Heart left ventricle (tissue), 16 donors: ENCODE results near the gene TYMP. TPM values are rescaled to one million over a fixed set of nuclear protein-coding genes. Genes with fewer than 3 reads are reported as not detected.

ENCODE experiments used
- ATAC-seq, 4 donors: fragments of 200-7000 bp; cut with Tn5 transposase; one replicate each; pipeline ENCODE4 v1.9.1; 2020 to 2022; ENCODE audit warnings: moderate library complexity in 4 of 4, mild to moderate bottlenecking in 3 of 4, moderate number of reproducible peaks in 1 of 4
- DNase-seq, 5 donors: peaks; one replicate each; pipeline ENCODE4 v3.0.0-alpha.2; 2020
- H3K27ac ChIP-seq, 12 donors: fragments of 200-600 bp; sonication (generic) in 4 of 12; one replicate each; pipeline versions ENCODE4 v1.5.0 to v1.8.0; 2016 to 2022; ENCODE audit warnings: mild to moderate bottlenecking in 2 of 12
- H3K27me3 ChIP-seq, 9 donors: fragments of 200-600 bp; sonication (generic) in 2 of 9; one replicate each; pipeline versions ENCODE4 v1.5.1 to v1.8.0; 2016 to 2022; ENCODE audit warnings: mild to moderate bottlenecking in 3 of 9
- H3K36me3 ChIP-seq, 9 donors: fragments of 200-600 bp; sonication (generic) in 2 of 9; one replicate each; pipeline versions ENCODE4 v1.5.0 to v1.8.0; 2018 to 2022; ENCODE audit warnings: mild to moderate bottlenecking in 2 of 9
- H3K4me1 ChIP-seq, 12 donors: fragments of 200-600 bp; sonication (generic) in 4 of 12; one replicate each; pipeline versions ENCODE4 v1.5.0 to v1.8.0; 2016 to 2022; ENCODE audit warnings: mild to moderate bottlenecking in 3 of 12
- H3K4me3 ChIP-seq, 12 donors: fragments of 200-600 bp; sonication (generic) in 4 of 12; one replicate each; pipeline versions ENCODE4 v1.5.0 to v1.8.0; 2017 to 2022; ENCODE audit warnings: mild to moderate bottlenecking in 9 of 12, moderate library complexity in 4 of 12
- H3K9me3 ChIP-seq, 12 donors: fragments of 200-600 bp; sonication (generic) in 4 of 12; one replicate each; pipeline versions ENCODE4 v1.5.0 to v1.8.0; 2016 to 2022; ENCODE audit warnings: mild to moderate bottlenecking in 1 of 12
- POLR2A ChIP-seq, 2 donors: fragments of 450-650 bp; IDR thresholded peaks; one replicate each; pipeline ENCODE4 v1.6.1; 2017; ENCODE audit warnings: antibody characterized with exemption in 2 of 2, mild to moderate bottlenecking in 2 of 2, moderate library complexity in 2 of 2
- WGBS, 4 donors: extraction: QIAGEN DNeasy Blood & Tissue Kit in 2 of 4; methylation state at CpG; one replicate each; pipeline versions ENCODE4 v1.1.5 to v1.1.7; 2013 to 2018; 5-methylcytosine and 5-hydroxymethylcytosine counted together
- intact Hi-C, 10 donors: fragments of 100-400 bp; cut with DNase I; formaldehyde crosslinking; loops; one replicate each; pipeline versions ENCODE4 v1.11.1 to v1.14.2; 2022
- polyA plus RNA-seq, 2 donors: library from polyadenylated mRNA; stranded (reverse); fragments of 200-250 nt; gene quantifications; one replicate each; pipeline ENCODE4 v1.2.3, GENCODE V29; 2013
- total RNA-seq, 9 donors: library from RNA; depleted of rRNA in 2 of 9; stranded (reverse); fragments of >200 nt in 2 of 9; fragmentation: NEBNext Ultra II Directional in 3 of 9; extraction: Animal tissue kit (Norgen Biotek cat#: 25700) in 3 of 9; gene quantifications; one replicate each; pipeline versions ENCODE4 v1.1.0 to v1.2.4, GENCODE V29; 2016 to 2023
- TF ChIP-seq, protein P1 (sequence below), 12 donors: fragments of 200-600 bp; sonication (generic) in 4 of 12; IDR thresholded peaks; one replicate each; pipeline versions ENCODE4 v1.5.0 to v1.8.0; 2018 to 2022; ENCODE audit warnings: antibody characterized with exemption in 12 of 12, mild to moderate bottlenecking in 5 of 12
- donor health status: ischemic (EF 13 %, LVEDD 7.1; RV severe dilation, severe dysfunction).
- donor health status: healthy with polysubstance abuse.
- donor health status: DM: no; HTN: yes; CAD: no.
- donor health status: DM: no; HTN: no; CAD: no.
- donor health status: ischemic (EF 25% LVEDD 6.9; RV normal size, moderate dysfunction).
- donor health status: ischemic (EF 25% LVEDD 5.7; RV mildly dilated, moderate dysfunction).
- donor health status: healthy.
- donor health status: DM: yes; HTN: yes; CAD: no.
- donor health status: ischemic (EF 35%, LVEDD 5.7; RV mildly dilated, moderate dysfunction).
- donor health status: nonischemic (EF 11% LVEDD 7.7; RV severe dilation, severe dysfunction).
- donor health status: DM: yes; HTN: yes; CAD: no.
- donor health status: PGD.
- donor health status: ischemic (EF 29% LVEDD 5.4; RV normal size, mild dysfunction).
- donor health status: nonischemic (EF 23%, LVEDD 6.1; RV moderate dilation, normal function).

TYMP gene
- total and polyA plus RNA-seq, 11 donors = 8.3 to 198 (median 21.7) TPM

DNA sequence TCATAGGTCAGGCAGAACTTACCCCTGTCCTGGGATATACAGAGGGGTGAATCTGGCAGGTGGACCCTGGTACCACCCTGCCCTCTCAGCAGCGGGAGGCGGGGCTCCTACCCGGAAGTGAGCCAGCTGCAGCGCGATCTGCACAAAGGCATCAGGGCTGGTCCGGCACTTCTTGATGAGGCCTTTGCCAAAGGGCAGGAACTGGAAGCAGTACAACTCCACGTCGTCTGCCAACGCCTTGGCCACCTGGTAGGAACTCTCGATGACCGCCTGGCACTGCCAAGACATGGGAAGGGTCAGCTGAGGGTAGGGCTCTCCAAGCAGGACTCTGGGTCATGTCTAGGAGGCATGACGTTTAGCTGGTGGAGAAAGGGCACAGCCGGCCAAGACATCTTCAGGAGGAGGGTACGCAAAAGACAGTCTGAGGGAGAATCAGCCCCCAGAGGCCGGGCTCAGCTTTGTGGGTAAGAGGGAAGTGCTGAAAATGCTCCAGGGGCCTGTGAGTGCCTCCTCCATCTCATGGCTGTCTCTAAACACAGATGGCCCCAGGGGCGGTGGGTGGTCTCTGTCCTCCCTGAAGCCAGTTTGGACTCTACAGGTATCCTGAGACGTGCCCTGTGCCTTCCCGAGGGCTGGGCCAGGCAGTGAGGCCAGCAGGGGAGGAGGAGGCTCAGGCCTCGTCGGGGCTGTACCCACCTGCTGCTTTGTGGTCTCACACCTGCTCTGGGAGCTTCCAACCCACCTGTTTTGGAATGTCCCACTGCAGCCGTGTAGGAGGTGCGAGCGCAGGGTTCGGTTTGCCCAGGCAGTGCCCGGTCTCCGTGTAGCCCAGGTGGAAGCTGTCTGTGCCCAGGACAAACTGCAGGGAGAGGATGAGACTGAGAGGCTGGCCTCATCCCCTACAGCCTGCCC, 41.7 kb upstream of the TYMP start:
- peak in 2 of 4 donors; percentile 16 to 21 for ATAC-seq
- intact Hi-C loops = no loop called here
- H3K4me3 ChIP-seq = no peak overlapping the region
- H3K27me3 ChIP-seq = no peaks in the 10 kb centered on the region
- peak in 1 of 5 donors; percentile 54 for DNase-seq
- peak overlapping the region in 3 of 12 donors; percentile 5 to 32 (median 21) for H3K27ac ChIP-seq
- H3K9me3 ChIP-seq = no peaks in the 10 kb centered on the region
- no peak for TF ChIP-seq POLR2A (IDR thresholded peaks at IDR 0.05)
- TF ChIP-seq, protein P1, sequence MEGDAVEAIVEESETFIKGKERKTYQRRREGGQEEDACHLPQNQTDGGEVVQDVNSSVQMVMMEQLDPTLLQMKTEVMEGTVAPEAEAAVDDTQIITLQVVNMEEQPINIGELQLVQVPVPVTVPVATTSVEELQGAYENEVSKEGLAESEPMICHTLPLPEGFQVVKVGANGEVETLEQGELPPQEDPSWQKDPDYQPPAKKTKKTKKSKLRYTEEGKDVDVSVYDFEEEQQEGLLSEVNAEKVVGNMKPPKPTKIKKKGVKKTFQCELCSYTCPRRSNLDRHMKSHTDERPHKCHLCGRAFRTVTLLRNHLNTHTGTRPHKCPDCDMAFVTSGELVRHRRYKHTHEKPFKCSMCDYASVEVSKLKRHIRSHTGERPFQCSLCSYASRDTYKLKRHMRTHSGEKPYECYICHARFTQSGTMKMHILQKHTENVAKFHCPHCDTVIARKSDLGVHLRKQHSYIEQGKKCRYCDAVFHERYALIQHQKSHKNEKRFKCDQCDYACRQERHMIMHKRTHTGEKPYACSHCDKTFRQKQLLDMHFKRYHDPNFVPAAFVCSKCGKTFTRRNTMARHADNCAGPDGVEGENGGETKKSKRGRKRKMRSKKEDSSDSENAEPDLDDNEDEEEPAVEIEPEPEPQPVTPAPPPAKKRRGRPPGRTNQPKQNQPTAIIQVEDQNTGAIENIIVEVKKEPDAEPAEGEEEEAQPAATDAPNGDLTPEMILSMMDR (IDR thresholded peaks at IDR 0.05) = no peak
- H3K4me1 ChIP-seq = peaks cover 0 to 43% (median 2%) of the 10 kb centered on the region in 12 donors
- H3K36me3 ChIP-seq = peaks cover 0 to 90% (median 69%) of the 10 kb centered on the region in 9 donors
- WGBS, 4 donors = 76 to 84% (median 76%) methylated on average over 17 to 26 of the region's 26 CpGs

DNA sequence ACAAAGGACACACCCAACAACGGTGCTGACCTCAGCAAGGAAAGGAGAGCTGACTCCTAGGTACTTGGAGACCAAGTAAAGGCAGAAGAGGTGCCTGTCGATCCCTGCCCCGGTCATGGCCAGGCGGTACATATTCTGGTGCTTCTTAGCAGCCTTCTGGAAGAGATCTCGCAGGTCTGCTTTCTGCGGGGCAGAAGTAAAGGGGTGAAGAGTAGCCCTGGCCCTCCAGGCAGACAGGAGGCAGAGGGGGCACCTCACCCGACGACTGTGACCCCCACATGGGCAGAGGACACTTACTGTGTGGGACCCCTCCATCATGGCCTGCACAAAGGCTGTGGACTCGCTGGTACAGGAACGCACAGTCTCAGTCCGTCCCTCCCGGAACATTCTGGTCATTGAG, 41.0 kb upstream of the TYMP start:
- TF ChIP-seq, protein P1 (IDR thresholded peaks at IDR 0.05) = no peak
- no peak for TF ChIP-seq POLR2A (IDR thresholded peaks at IDR 0.05)
- intact Hi-C loops = no loop called here
- Histone ChIP-seq H3K36me3 (peaks cover 0 to 85% (median 68%) of the 10 kb centered on the region in 9 donors), H3K9me3 (no peaks in the 10 kb centered on the region), H3K4me3 (no peak overlapping the region), H3K27me3 (no peaks in the 10 kb centered on the region), H3K27ac (peak overlapping the region in 3 of 12 donors; percentile 5 to 32 (median 15)), H3K4me1 (peaks cover 0 to 37% (median 0%) of the 10 kb centered on the region in 12 donors)
- ATAC-seq = no peak
- WGBS, 4 donors = 89 to 92% (median 90%) methylated on average over 10 to 12 of the region's 12 CpGs
- DNase-seq = no peak

DNA sequence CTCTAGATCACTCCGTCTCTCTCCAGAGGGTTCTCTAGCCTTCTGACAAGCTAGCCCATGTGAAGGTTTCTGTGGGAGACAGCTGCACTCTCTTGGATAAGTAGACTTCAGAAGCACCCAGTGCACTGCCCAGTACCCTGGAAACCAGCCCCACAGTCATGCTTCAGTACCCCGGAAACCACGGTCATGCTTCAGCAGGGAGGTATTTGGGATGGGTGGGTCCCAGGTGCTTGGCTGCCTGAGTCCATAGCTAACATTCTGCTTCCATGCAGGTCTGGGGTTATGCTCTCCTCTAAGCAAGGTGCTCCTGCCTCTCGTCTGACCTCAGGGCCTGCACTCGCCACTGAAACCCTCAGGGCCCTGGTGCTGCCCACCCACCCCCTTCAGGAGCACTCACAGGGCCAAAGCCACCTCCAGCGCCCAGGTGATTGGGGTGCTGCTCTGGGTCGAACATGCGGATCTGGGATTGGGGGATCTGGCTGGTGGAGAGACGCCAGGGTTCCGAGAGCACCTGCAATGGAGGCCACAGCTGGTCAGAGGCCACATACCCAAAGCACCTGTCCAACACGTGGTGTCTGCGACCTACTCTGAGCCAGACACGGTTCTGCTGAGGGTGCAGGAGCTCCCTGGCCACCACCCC, 40.2 kb upstream of the TYMP start:
- no peaks in the 10 kb centered on the region for H3K27me3 ChIP-seq
- H3K4me3 ChIP-seq = no peak overlapping the region
- H3K36me3 ChIP-seq = peaks cover 0 to 78% (median 66%) of the 10 kb centered on the region in 9 donors
- peak overlapping the region in 1 of 12 donors; percentile 32 for H3K27ac ChIP-seq
- TF ChIP-seq POLR2A (IDR thresholded peaks at IDR 0.05) = no peak
- TF ChIP-seq, protein P1 (IDR thresholded peaks at IDR 0.05) = no peak
- no peaks in the 10 kb centered on the region for H3K9me3 ChIP-seq
- WGBS, 4 donors = 82 to 95% (median 90%) methylated on average over 10 to 13 of the region's 13 CpGs
- intact Hi-C loops = no loop called here
- ATAC-seq (no peak), DNase-seq (peak in 1 of 5 donors; percentile 44)
- H3K4me1 ChIP-seq = peaks cover 0 to 28% (median 0%) of the 10 kb centered on the region in 12 donors

DNA sequence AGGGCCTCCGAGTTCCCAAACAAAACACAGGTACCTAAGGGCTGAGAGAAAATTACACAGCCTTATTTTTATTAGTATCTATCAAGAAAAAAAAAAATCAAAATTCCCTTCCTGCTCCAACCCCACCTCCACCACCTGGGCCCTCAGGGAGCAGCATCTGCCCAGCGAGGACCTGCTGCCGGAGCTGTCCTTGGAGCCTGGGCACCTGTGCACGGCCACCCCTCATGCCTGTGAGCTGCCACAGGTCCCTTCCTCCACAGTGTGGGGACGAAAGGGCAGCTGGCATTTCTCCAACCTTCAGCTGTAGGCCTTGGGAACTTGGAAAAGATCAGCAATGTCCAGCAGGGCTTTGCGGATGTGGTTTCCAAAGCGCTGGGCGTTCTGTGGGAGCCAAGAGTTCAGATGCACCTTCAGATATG, 39.2 kb upstream of the TYMP start:
- H3K27me3 ChIP-seq = no peaks in the 10 kb centered on the region
- peaks cover 0 to 69% (median 63%) of the 10 kb centered on the region in 9 donors for H3K36me3 ChIP-seq
- ATAC-seq = peak in 1 of 4 donors; percentile 7
- peaks cover 0 to 26% (median 0%) of the 10 kb centered on the region in 12 donors for H3K4me1 ChIP-seq
- intact Hi-C loops = no loop called here
- no peaks in the 10 kb centered on the region for H3K9me3 ChIP-seq
- TF ChIP-seq POLR2A (IDR thresholded peaks at IDR 0.05) = no peak
- TF ChIP-seq, protein P1 (IDR thresholded peaks at IDR 0.05) = no peak
- 66 to 79% (median 76%) methylated on average over 8 of the region's 8 CpGs for WGBS, 4 donors
- DNase-seq = no peak
- H3K27ac ChIP-seq = no peak overlapping the region
- H3K4me3 ChIP-seq = no peak overlapping the region
